NCI-H2081 treated with DMSO at 0.1 percent for 48 hours (cell line): ENCODE results near the gene INO80B.
A peak's percentile ranks its signal among the peaks of the same experiment; 100 is the strongest.
"Not testable (repeated sequence)": the region's sequence is repeated elsewhere in the genome, so short reads cannot be mapped to it uniquely, and the experiment has no call there.

Source experiments
- DNase-seq: peaks from one replicate; lab custom pipeline; 2025; lab: John Stamatoyannopoulos, UW

The INO80B gene

GRCh38 chr2:74450570-74451190 lies 4.2 kb upstream of the INO80B start:
- DNase-seq, result no peak

DNA sequence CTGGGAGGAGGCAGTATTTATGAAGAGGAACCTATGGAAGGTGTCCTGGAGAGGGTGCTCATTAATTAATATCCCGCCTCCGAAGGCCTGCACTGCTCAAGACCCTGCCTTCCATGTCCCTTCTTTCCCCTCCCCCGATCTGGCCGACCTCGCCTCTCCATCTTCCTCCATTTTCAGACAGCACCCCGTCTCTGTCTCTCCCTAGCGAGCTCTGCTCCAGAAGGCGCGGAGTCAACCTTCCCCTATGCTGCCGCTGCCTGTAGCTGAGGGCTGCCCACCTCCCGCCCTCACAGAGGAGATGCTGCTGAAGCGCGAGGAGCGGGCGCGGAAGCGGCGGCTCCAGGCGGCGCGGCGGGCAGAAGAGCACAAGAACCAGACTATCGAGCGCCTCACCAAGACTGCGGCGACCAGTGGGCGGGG lies 2.3 kb downstream of the INO80B start:
- DNase-seq, result no peak

DNA sequence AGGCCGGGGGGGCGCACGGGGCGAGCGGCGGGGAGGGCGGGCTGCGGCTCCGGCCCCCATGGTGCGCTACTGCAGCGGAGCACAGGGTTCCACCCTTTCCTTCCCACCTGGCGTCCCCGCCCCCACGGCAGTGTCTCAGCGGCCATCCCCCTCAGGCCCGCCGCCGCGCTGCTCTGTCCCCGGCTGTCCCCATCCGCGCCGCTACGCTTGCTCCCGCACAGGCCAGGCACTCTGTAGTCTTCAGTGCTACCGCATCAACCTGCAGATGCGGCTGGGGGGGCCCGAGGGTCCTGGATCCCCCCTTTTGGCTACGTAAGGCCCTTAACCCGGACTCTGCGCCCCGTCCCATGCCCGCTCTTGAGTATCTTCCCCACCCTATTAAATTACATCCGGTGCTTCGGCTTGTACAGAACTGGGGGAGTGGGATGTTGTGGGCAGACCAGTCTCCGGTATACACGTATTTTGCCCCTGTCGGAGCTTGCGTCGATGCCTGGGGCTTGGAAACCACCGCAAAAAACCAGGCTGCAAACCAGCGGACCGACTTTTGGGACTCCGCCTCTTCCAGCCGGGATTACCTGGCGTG lies 2.8 kb downstream of the INO80B start:
- no peak for DNase-seq

DNA sequence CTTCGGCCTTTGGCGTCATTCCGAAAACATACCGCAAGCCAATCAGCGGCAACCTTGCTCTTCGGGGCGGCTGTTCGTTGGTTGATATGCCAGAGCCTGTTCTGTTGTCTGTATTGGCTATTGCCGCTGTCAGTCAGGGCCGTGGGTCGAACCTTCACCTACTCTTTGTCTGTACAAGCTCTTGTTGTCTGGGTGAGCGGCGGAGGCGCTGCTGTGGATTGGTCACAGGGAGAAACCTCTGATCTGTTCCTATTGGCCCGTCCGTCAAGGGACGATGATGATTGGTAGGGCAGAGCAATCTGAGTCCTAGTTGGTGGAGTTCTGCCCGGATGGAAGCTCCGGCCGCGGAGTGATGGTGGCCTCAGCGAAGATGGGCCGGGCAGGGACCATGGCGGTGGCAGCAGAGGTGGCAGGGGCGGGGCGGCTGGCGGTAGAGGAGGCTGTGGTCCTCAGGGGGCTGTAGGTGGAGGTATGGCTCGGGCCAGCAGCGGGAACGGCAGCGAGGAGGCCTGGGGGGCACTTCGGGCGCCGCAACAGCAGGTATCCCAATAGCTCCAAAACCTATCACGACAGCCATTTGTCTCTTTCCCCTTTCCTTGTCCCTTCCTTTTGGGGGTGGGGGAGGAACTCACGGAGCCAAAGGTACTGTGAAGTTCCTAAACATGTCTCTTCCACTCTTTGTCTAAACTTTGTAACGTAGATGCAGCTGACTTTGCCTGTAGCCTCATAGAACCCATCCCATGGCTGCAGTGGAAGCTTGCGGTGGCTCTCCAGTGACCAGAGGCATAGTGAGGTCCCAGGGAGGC lies 3.4 kb downstream of the INO80B start, which contains the start of gene WBP1:
Gene WBP1, plus strand, starts transcription at position 307 of the 806 bp plus-strand sequence. Its CDS starts 165 bp downstream, at position 472.
- DNase-seq, result peak; percentile 99

GRCh38 chr2:74458938-74459363 lies 4.1 kb downstream of the INO80B start:
- no peak for DNase-seq

- not testable (repeated sequence) for DNase-seq
Measured at GRCh38 chr2:74459503-74460118, 4.7 kb downstream of the INO80B start.

DNA sequence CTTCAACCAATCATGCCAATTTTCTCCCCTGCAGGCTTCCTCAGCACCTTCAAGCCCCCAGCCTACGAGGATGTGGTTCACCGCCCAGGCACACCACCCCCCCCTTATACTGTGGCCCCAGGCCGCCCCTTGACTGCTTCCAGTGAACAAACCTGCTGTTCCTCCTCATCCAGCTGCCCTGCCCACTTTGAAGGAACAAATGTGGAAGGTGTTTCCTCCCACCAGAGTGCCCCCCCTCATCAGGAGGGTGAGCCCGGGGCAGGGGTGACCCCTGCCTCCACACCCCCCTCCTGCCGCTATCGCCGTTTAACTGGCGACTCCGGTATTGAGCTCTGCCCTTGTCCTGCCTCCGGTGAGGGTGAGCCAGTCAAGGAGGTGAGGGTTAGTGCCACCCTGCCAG lies 5.3 kb downstream of the INO80B start:
- not testable (repeated sequence) for DNase-seq

- DNase-seq, result no peak
Measured at GRCh38 chr2:74461187-74462053, 6.5 kb downstream of the INO80B start.

- DNase-seq, result no peak
Measured at GRCh38 chr2:74462054-74462785, 7.3 kb downstream of the INO80B start.

- no peak for DNase-seq
Measured at GRCh38 chr2:74462786-74463105, 7.9 kb downstream of the INO80B start.

DNA sequence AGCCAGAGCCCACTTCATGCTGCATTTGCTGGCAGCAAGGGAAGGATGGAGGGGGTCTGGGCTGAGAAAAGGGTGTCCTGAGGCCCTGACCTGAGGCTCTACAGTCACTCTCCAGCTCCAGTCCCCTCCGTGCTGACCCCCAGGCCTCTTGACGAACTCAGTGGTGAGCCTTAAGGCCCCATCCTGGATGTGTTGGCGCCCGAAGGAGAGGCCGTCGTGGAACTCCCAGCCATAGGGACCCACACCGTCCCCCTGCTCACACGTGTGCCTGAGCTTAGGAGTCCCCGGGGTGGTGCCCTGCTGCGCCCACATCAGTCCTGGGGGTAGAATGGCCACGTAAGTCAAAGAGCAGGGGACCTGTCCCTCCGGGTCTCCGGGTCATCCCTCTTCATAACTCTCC lies 9.5 kb downstream of the INO80B start:
- DNase-seq, result no peak

GRCh38 chr2:74470742-74471141 lies 15.9 kb downstream of the INO80B start:
- DNase-seq, result not testable (repeated sequence)

GRCh38 chr2:74471332-74472065 lies 16.6 kb downstream of the INO80B start:
- DNase-seq, result no peak

GRCh38 chr2:74472086-74472944 lies 17.4 kb downstream of the INO80B start, which contains the start of gene MRPL53:
Gene MRPL53 (minus strand): TSS chr2:74472680. CDS start chr2:74472660, 20 bp downstream.
- DNase-seq, result peak; percentile 54

GRCh38 chr2:74472945-74473258 lies 18.0 kb downstream of the INO80B start:
- no peak for DNase-seq

DNA sequence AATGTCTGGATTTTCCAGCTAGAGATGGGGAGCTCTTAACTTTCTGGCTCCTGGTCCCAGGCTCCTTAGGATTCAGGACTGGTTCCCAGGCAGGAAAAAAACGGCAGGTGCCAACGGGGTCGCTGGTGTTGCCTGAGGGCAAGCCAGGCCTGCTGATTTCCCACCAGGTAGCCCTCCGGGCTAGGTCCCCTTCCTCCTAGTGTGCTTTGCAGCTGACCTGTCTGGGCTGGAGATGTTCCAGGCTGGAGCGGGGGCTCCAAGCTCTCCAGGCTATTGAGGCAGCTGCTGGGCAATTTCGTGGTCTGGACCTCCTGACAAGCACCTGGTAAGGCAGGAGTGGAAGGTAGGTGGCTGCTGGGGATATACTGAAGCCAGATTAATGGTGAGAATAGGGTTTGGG lies 19.6 kb downstream of the INO80B start:
- DNase-seq, result no peak

- DNase-seq, result no peak
Measured at GRCh38 chr2:74474899-74475298, 20.0 kb downstream of the INO80B start.

GRCh38 chr2:74481431-74481830 lies 26.5 kb downstream of the INO80B start:
- DNase-seq, result no peak
